ENCODE data around the gene IL25.

- TF ChIP-seq CTCF (IDR thresholded peaks at IDR 0.05) (no peak), EZH2phosphoT487 (IDR thresholded peaks at IDR 0.05; ENCODE audit: borderline replicate concordance, low read depth) (no peak), MAX (IDR thresholded peaks at IDR 0.05; ENCODE audit: low read depth) (no peak)
Observed at GRCh38 chr14:23347406-23348296, 25.0 kb upstream of the IL25 start.
